ENCODE data around the gene ITIH3.

The ITIH3 gene

GRCh38 chr3:52779837-52780585 lies 14.6 kb upstream of the ITIH3 start:
- no peak for DNase-seq

- no peak for DNase-seq
Measured at GRCh38 chr3:52781741-52782140, 12.9 kb upstream of the ITIH3 start.

- no peak for DNase-seq
Measured at GRCh38 chr3:52782412-52783210, 12.0 kb upstream of the ITIH3 start.

GRCh38 chr3:52783211-52783555 lies 11.4 kb upstream of the ITIH3 start:
- no peak for DNase-seq

- DNase-seq: no peak
Measured at GRCh38 chr3:52784021-52784621, 10.5 kb upstream of the ITIH3 start.

GRCh38 chr3:52784931-52785590 lies 9.5 kb upstream of the ITIH3 start:
- no peak for DNase-seq

- no peak for DNase-seq
Measured at GRCh38 chr3:52786330-52787215, 8.0 kb upstream of the ITIH3 start.

- DNase-seq: no peak
Measured at GRCh38 chr3:52787246-52787645, 7.3 kb upstream of the ITIH3 start.

GRCh38 chr3:52787672-52788625 lies 6.6 kb upstream of the ITIH3 start:
- no peak for DNase-seq

- DNase-seq: no peak
Measured at GRCh38 chr3:52788890-52789745, 5.5 kb upstream of the ITIH3 start.

GRCh38 chr3:52789746-52790040 lies 4.9 kb upstream of the ITIH3 start:
- DNase-seq: no peak

- no peak for DNase-seq
Measured at GRCh38 chr3:52790337-52790736, 4.3 kb upstream of the ITIH3 start.

GRCh38 chr3:52790741-52791140 lies 3.9 kb upstream of the ITIH3 start:
- no peak for DNase-seq

GRCh38 chr3:52791366-52791765 lies 3.2 kb upstream of the ITIH3 start:
- no peak for DNase-seq

GRCh38 chr3:52791928-52792327 lies 2.7 kb upstream of the ITIH3 start:
- DNase-seq: no peak

- DNase-seq: no peak
Measured at GRCh38 chr3:52792413-52792812, 2.2 kb upstream of the ITIH3 start.

- DNase-seq: peak; percentile 14 to 23
Measured at GRCh38 chr3:52792961-52793695, 1.5 kb upstream of the ITIH3 start.

- DNase-seq: no peak
Measured at GRCh38 chr3:52793702-52794611, 639 bp upstream of the ITIH3 start.

All from NCI-H524 (cell line).